Activated CD8-positive, alpha-beta memory T cell treated with anti-CD3 and anti-CD28 coated beads for 24 hours (primary cell): ENCODE results near the gene PDE1C.

Source experiments
- DNase-seq: peaks from one replicate; pipeline ENCODE4 v3.0.0-alpha.2; 2020

PDE1C gene

GRCh38 chr7:31819031-31819430, 251.2 kb downstream of the PDE1C start:
- no peak for DNase-seq

DNA sequence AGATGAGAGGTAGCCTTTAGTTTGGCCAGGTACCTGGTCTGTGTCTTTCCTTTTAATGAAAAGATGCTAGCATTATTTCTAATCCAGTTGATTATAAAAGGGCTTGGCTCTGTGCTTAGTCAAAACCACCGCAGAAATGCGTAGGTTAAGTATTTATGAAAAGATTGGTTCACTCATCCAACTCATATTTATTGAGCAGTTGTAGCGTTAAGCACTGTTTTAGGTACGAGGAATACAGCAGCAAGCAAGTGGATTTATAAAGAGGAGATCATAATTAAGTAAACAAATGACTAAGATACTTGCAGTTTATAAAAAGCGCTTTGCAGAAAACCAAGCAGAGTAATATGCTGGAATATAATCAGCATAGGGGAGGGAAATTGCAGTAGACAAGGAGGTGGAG, 253.4 kb downstream of the PDE1C start:
- no peak for DNase-seq

DNA sequence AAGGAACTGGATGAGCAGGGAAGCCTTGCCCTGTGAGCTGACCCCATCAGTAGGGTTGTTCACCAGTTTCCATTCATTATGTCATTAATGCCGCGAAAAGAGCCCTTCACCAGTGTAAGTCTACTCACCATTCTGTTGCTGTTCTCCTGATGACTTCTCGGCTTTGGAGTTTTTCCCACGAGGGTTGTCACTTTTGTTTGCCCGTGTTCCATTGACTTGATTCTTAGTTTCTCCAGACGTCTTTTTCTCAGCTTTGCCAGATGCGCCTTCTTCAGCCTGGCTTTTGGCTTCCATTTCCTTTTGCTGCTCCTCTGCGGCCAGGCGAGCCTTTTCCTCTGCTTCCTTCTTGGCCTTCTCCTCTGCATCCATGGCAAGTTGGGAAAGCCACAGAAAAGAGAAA, 254.4 kb downstream of the PDE1C start:
- DNase-seq, result no peak

DNA sequence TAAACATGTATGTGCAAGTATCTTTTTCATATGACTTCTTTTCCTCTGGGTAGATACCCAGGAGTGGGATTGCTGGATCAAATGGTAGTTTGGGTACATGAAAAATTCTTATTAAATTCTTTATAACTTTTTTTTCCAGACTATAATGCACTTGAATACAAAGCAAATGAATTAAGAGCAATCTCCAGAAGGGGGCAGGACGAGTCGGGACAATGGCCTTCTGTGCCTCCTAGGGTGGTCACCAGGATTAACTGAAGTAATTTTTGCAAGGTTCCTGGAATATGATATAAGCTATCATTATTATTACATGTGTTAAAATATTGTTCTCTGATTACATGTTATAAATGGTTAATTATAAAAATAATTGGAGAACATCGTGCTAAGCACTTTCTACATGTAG, 256.0 kb downstream of the PDE1C start:
- DNase-seq, result no peak

DNA sequence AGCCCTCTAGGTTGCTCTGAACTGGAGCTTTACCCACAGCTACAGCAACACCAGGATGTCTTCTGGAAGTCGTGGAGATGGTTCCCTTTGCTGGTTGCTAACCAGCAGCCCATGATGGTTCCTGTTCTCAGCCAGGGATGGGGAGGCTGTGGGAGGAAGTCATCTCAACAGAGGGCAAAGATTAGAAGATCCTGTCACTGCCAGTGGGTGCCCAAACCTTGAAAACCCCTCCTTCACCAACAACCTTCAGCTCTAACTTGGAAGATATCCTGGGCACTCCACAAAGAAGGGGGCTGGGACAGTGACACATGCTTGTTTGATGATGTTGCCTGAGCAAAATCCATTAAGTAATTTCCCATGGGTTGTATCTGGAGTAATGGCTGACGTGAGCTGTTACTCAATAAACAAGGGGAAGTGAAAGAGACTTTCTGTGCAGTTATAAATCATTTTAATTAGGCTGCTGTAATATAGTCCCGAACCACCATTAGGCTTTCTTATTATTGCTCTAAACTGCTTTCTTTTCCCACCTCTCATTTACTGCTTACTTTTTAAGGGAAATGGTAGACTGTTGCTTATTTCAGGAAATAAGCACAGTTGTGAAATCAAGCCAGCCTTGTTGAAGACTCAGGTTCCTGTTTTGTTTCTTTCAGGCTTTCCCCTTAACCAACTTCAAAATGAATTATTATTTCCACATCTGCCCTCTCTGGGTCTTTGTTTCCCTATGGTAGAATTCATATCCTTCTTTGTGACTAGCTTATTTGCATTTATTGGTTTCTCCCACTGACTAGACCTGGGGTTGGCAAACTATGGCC, 258.4 kb downstream of the PDE1C start:
- no peak for DNase-seq

DNA sequence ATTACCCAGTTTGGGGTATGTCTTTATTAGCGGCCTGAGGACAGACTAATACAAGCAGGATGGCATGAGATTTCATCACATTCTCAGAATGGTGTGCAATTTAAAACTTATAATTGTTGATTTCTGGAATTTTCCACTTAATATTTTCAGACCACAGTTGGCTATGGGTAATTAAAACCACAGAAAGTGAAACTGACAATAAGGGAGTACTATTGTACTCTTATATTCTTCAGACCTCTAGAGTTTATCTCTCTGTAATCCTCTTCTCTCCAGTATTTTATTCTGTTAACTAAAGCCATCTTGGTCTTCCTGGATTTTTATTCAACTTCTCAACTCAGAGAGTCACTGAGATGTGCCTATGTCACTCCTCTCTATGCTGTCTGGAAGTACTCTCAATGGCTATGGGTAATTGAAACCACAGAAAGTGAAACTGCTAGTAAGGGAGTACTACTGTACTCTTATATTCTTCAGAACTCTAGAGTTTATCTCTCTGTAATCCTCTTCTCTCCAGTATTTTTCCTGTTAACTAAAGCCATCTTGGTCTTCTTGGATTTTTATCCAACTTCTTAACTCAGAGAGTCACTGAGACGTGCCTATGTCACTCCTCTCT, 264.9 kb downstream of the PDE1C start:
- DNase-seq, result no peak

- DNase-seq, result no peak
Observed at GRCh38 chr7:31796375-31796774, 273.8 kb downstream of the PDE1C start.

GRCh38 chr7:31794851-31795344, 275.3 kb downstream of the PDE1C start:
- no peak for DNase-seq

GRCh38 chr7:31791881-31792280, 278.3 kb downstream of the PDE1C start:
- DNase-seq, result no peak

GRCh38 chr7:31788883-31789680, 281.1 kb downstream of the PDE1C start:
- DNase-seq, result no peak

- no peak for DNase-seq
Observed at GRCh38 chr7:31788445-31788844, 281.8 kb downstream of the PDE1C start.

DNA sequence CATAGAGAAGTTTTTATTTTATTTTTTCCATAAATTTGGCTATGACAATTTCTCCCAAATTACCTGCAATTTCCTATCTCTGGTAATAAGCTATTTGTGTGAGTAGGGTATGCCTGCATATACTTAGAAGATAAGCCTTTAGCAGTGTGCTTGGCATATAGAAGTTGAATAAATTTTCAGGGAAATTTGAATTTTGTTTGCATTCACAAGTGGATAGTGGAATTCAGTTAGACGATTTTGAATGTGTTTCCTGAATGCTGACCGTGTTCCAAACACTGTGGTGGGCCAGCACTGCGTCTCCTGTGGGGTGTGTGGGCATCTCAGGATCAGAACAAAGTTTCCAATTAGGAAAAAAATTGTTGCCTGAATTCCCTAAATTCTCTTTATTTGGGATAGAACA, 283.9 kb downstream of the PDE1C start:
- no peak for DNase-seq

DNA sequence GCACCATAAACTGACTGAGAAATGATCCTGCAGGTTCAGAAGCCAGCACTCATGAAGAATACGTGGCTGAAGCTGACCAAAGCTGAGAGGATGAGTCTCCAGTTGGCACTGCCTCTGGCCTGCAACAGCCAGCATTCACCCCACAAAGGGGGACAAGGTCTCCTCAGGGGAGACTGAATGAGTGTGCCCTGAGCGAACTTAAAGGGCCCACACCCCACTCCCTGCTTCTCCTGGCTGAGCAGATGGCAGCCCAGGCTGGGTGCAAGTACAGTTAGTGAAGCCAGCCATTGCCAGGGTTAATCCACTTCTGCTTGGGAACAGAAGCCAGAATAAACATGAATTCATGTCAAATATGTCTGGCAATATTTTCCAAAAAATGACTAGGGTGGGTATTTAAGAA, 285.1 kb downstream of the PDE1C start:
- DNase-seq, result no peak

- DNase-seq, result no peak
Observed at GRCh38 chr7:31783221-31783620, 287.0 kb downstream of the PDE1C start.

- DNase-seq, result no peak
Observed at GRCh38 chr7:31782411-31782991, 287.7 kb downstream of the PDE1C start.

DNA sequence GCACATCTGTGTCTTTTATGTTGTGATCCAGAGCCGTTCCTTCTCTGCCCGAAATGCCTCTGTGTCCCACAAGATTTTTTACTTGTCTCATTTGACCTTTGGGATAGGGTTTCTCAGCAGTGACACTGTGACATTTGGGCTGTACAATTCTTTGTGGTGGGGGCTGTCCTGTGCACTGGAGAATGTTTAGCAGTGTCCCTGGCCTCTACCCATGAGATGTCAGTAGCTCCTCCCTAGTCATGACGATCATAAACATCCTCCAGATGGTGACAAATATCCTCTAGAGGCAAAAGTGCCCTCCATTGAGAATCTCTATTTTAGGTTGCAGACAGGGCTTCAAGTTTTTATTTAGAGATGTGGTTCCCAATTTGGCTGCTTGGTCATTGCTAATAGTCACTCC, 291.9 kb downstream of the PDE1C start:
- DNase-seq, result no peak

GRCh38 chr7:31776616-31777015, 293.6 kb downstream of the PDE1C start:
- no peak for DNase-seq

- no peak for DNase-seq
Observed at GRCh38 chr7:31775556-31775955, 294.7 kb downstream of the PDE1C start.

DNA sequence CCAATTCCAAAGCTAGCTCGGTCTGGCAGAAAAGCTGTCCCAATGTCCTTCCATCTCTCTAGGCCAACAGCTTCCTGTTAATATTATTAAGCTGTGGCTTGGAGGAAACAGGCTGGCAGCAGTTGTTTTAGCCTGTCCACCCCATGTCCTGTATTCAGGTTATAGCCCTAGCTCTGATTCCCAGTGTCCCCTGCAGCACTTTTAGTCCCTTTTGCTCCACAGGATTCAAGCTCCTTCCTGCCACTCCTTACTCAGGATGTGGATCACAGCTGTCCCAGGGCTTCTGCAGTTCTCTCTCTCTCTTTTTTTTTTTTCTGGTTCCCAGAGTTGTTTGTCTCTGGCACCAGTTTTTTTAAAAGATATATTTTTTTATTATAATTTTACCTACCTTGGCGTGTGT, 298.0 kb downstream of the PDE1C start:
- no peak for DNase-seq

DNA sequence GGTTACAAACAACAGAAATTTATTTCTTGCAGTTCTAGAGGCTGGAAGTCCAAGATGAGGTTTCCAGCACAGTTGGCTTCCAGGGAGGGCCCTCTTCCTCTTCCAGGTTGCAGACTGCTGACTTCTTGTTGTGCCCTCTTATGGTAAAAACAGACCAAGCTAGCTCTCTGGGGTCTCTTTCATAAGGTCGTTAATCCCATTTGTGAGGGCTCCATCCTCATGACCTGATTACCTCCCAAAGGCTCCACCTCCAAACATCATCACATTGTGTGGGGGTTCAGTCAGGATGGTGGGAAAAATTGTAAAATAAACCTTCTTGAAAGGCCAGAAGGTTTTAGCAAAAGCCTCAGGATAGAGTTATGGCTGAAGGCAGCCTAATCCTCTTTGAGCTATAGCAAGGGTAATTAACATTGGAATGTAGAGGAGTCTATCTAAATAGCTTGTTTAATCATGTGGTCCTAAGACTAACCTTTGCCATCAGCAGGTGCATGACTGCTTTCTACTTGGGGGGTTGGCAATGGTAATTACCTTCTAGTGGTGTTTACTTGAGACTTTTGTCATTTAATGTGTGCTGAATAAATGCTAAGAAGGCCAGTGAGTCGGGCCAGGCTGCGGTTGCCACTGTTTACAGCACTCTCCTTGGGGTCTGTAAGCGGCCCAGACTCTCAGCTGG, 302.4 kb downstream of the PDE1C start:
- DNase-seq, result no peak

- no peak for DNase-seq
Observed at GRCh38 chr7:31764462-31764861, 305.7 kb downstream of the PDE1C start.

DNA sequence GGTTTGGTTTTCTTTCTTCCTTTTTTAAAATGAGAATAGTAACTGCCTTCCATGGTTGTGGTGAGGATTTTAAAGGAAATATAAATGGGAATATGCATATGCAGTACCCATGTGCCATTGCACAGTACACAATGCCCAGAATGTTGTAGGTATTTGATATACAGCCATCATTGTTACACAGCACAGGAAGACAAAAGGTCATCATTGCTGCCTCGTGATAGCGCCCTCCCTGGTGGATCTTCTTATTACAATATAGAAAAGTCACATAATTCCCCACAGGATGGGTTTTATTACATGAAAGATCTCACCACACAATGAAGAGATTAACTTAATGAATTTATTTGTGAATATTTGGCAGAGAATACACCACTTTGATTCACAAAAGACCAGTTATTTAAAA, 306.7 kb downstream of the PDE1C start:
- DNase-seq, result no peak

DNA sequence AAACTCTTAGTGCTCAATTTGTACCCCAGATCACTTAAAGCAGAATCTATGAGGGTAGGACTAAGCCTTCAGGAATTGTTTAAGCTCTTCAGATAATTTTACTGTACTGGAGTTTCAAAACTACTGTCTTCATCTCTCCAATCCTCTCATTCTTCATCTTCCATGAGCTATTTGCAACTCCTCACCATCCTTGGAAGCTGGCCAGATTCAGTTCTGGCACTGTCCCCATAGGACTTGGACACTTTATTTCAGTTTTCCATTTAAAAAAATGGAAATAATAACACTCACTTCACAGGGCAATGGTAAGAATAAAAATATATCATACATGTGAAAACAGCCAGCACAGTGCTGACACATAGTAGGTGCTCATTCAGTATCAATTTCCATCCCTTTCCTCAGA, 308.6 kb downstream of the PDE1C start:
- DNase-seq, result no peak
